DMS53 treated with DMSO at 0.1 percent for 48 hours (cell line): ENCODE data around the gene DST.
"Not testable (repeated sequence)": the region's sequence is repeated elsewhere in the genome, so short reads cannot be mapped to it uniquely, and the experiment has no call there.

ENCODE experiments used
- DNase-seq: peaks from one replicate; lab custom pipeline; 2025; ENCODE audit not compliant: unreplicated experiment; lab: John Stamatoyannopoulos, UW

DST gene

GRCh38 chr6:56518995-56519767 lies 123.5 kb downstream of the DST start:
- no peak for DNase-seq

- no peak for DNase-seq
Measured at GRCh38 chr6:56517155-56517745, 125.4 kb downstream of the DST start.

GRCh38 chr6:56516003-56516402 lies 126.7 kb downstream of the DST start:
- DNase-seq: no peak

GRCh38 chr6:56515081-56515905 lies 127.4 kb downstream of the DST start:
- no peak for DNase-seq

GRCh38 chr6:56514395-56514794 lies 128.3 kb downstream of the DST start:
- no peak for DNase-seq

GRCh38 chr6:56513631-56514030 lies 129.1 kb downstream of the DST start:
- DNase-seq: no peak

- DNase-seq: no peak
Measured at GRCh38 chr6:56511591-56511990, 131.1 kb downstream of the DST start.

- no peak for DNase-seq
Measured at GRCh38 chr6:56510984-56511531, 131.6 kb downstream of the DST start.

GRCh38 chr6:56509031-56509430 lies 133.7 kb downstream of the DST start:
- no peak for DNase-seq

GRCh38 chr6:56507517-56507916 lies 135.2 kb downstream of the DST start:
- no peak for DNase-seq

- no peak for DNase-seq
Measured at GRCh38 chr6:56505512-56506260, 137.0 kb downstream of the DST start.

- no peak for DNase-seq
Measured at GRCh38 chr6:56501993-56502392, 140.7 kb downstream of the DST start.

- DNase-seq: no peak
Measured at GRCh38 chr6:56499095-56499494, 143.6 kb downstream of the DST start.

GRCh38 chr6:56497691-56498090 lies 145.0 kb downstream of the DST start:
- no peak for DNase-seq

GRCh38 chr6:56497240-56497639 lies 145.4 kb downstream of the DST start:
- no peak for DNase-seq

GRCh38 chr6:56496650-56497049 lies 146.0 kb downstream of the DST start:
- not testable (repeated sequence) for DNase-seq

- no peak for DNase-seq
Measured at GRCh38 chr6:56495654-56496053, 147.0 kb downstream of the DST start.

- DNase-seq: no peak
Measured at GRCh38 chr6:56491606-56492328, 150.9 kb downstream of the DST start.

GRCh38 chr6:56490993-56491392 lies 151.7 kb downstream of the DST start:
- DNase-seq: no peak

GRCh38 chr6:56489559-56489958 lies 153.1 kb downstream of the DST start:
- no peak for DNase-seq
